H1 (cell line): ENCODE measurements around the gene LY86. TPM values are rescaled to one million over a fixed set of nuclear protein-coding genes. Genes with fewer than 3 reads are reported as not detected.

ENCODE experiments used
- CTCF ChIA-PET: fragments of 300-600 bp; sonication (Branson Sonifier 250); formaldehyde crosslinking; loops from one replicate; lab custom pipeline; 2021; ENCODE audit not compliant: partially characterized antibody; lab: Charles Lee
- POLR2A ChIA-PET: fragments of 300-600 bp; sonication (Branson Sonifier 250); formaldehyde crosslinking; loops from one replicate; lab custom pipeline; 2021; ENCODE audit warnings: inconsistent platforms; ENCODE audit not compliant: partially characterized antibody; lab: Charles Lee
- DNase-seq, 2 experiments: peaks; one replicate each; pipeline versions ENCODE4 v3.0.0 to v3.0.0-alpha.2; 2010 to 2022; ENCODE audit warnings: low spot score in 2 of 2, low read depth in 1 of 2, mixed read lengths in 1 of 2
- FAIRE-seq: peaks from 2 replicates; lab custom pipeline; 2011; peaks lifted over from hg19 to GRCh38; lab: Jason Lieb, UNC
- H2AFZ ChIP-seq: 2 replicates; pipeline ENCODE4 v1.8.1; 2012; ENCODE audit warnings: low read length, inconsistent platforms
- H2AK5ac ChIP-seq: 2 replicates; pipeline ENCODE4 v1.6.1; 2013; ENCODE audit warnings: low read depth, low read length
- H2BK120ac ChIP-seq: replicated peaks from 2 replicates; pipeline ENCODE3; 2013; ENCODE audit warnings: low read depth, low read length, inconsistent platforms
- H2BK12ac ChIP-seq: 2 replicates; pipeline ENCODE4 v1.6.1; 2013; ENCODE audit warnings: low read depth, low read length
- H2BK15ac ChIP-seq: 2 replicates; pipeline ENCODE4 v1.6.1; 2013; ENCODE audit warnings: low read length
- H2BK20ac ChIP-seq: 2 replicates; pipeline ENCODE4 v1.6.1; 2013; ENCODE audit warnings: low read length
- H2BK5ac ChIP-seq: 2 replicates; pipeline ENCODE4 v1.6.1; 2013; ENCODE audit warnings: low read depth, low read length
- H3K14ac ChIP-seq: 2 replicates; pipeline ENCODE4 v1.6.1; 2013; ENCODE audit warnings: inconsistent platforms; ENCODE audit not compliant: insufficient read length
- H3K18ac ChIP-seq: 2 replicates; pipeline ENCODE4 v1.6.1; 2013; ENCODE audit warnings: low read length; ENCODE audit errors: extremely low read depth
- H3K23ac ChIP-seq: 2 replicates; pipeline ENCODE4 v1.6.1; 2013; ENCODE audit warnings: inconsistent platforms; ENCODE audit not compliant: insufficient read length
- H3K23me2 ChIP-seq: 2 replicates; pipeline ENCODE4 v1.6.1; 2013; ENCODE audit warnings: low read depth, low read length
- H3K27ac ChIP-seq: 2 replicates; pipeline ENCODE4 v1.6.1; 2011; ENCODE audit warnings: low read depth, low read length, inconsistent platforms
- H3K27me3 ChIP-seq, 4 experiments: replicated peaks in 1 of 4; 1 replicate in 1 of 4; 2 replicates in 3 of 4; pipeline versions ENCODE4 v1.6.1 to v1.8.1; 2011 to 2013; ENCODE audit warnings: low read length in 3 of 4, mild to moderate bottlenecking in 3 of 4, inconsistent platforms in 2 of 4, mixed read lengths in 2 of 4, moderate library complexity in 1 of 4; ENCODE audit not compliant: control insufficient read depth in 3 of 4, insufficient read depth in 3 of 4; ENCODE audit errors: extremely low read depth in 1 of 4
- H3K36me3 ChIP-seq, 4 experiments: 2 replicates each; pipeline versions ENCODE4 v1.6.1 to v1.8.1; 2011 to 2013; ENCODE audit warnings: mild to moderate bottlenecking in 4 of 4, low read length in 3 of 4, moderate library complexity in 2 of 4, control low read depth in 1 of 4, inconsistent platforms in 1 of 4; ENCODE audit not compliant: insufficient read depth in 4 of 4, control insufficient read depth in 2 of 4
- H3K4ac ChIP-seq: replicated peaks from 2 replicates; pipeline ENCODE3; 2013; ENCODE audit warnings: low read length, low read depth, mixed read lengths, inconsistent platforms; ENCODE audit not compliant: insufficient read length
- H3K4me1 ChIP-seq, 4 experiments: replicated peaks in 1 of 4; 1 replicate in 1 of 4; 2 replicates in 3 of 4; pipeline versions ENCODE4 v1.6.1 to v1.8.1; 2011 to 2013; ENCODE audit warnings: low read length in 3 of 4, inconsistent platforms in 2 of 4, mixed read lengths in 1 of 4; ENCODE audit not compliant: insufficient read depth in 4 of 4, control insufficient read depth in 3 of 4
- H3K4me2 ChIP-seq, 2 experiments: 2 replicates each; pipeline versions ENCODE4 v1.6.1 to v1.8.1; 2011 to 2013; ENCODE audit warnings: low read depth in 2 of 2, low read length in 2 of 2, control low read depth in 1 of 2, inconsistent platforms in 1 of 2, mild to moderate bottlenecking in 1 of 2; ENCODE audit not compliant: insufficient read depth in 1 of 2
- H3K4me3 ChIP-seq, 4 experiments: fragments of 200-600, 300-600 bp in 1 of 4; sonication (generic), shearing (Covaris generic), sonication (Bioruptor Twin) in 1 of 4; 2 replicates each; pipeline versions ENCODE4 v1.5.1 to v1.8.1; 2011 to 2016; ENCODE audit warnings: low read length in 4 of 4, low read depth in 3 of 4, control low read depth in 2 of 4, inconsistent platforms in 2 of 4, mild to moderate bottlenecking in 2 of 4, mixed read lengths in 1 of 4, moderate library complexity in 1 of 4; ENCODE audit not compliant: insufficient read depth in 2 of 4; ENCODE audit errors: extremely low read depth in 1 of 4
- H3K56ac ChIP-seq: replicated peaks from 2 replicates; pipeline ENCODE3; 2013; ENCODE audit warnings: low read depth, mild to moderate bottlenecking, mixed read lengths, low read length, inconsistent platforms; ENCODE audit not compliant: insufficient read length
- H3K79me1 ChIP-seq: 2 replicates; pipeline ENCODE4 v1.6.1; 2013; ENCODE audit warnings: low read depth, low read length, control low read depth
- H3K79me2 ChIP-seq, 2 experiments: 2 replicates each; pipeline versions ENCODE4 v1.6.1 to v1.8.1; 2012 to 2013; ENCODE audit warnings: low read length in 2 of 2, mild to moderate bottlenecking in 2 of 2, inconsistent platforms in 1 of 2; ENCODE audit not compliant: insufficient read depth in 2 of 2, control insufficient read depth in 1 of 2
- H3K9ac ChIP-seq, 4 experiments: replicated peaks in 1 of 4; 1 replicate in 1 of 4; 2 replicates in 3 of 4; pipeline versions ENCODE4 v1.6.1 to v1.8.1; 2011 to 2013; ENCODE audit warnings: low read depth in 3 of 4, low read length in 3 of 4, control low read depth in 2 of 4, mild to moderate bottlenecking in 2 of 4, moderate library complexity in 2 of 4, inconsistent platforms in 1 of 4; ENCODE audit errors: extremely low read depth in 1 of 4
- H3K9me3 ChIP-seq, 2 experiments: 2 replicates each; pipeline versions ENCODE4 v1.6.1 to v1.8.1; 2012 to 2013; ENCODE audit warnings: mild to moderate bottlenecking in 2 of 2, moderate library complexity in 2 of 2, control low read depth in 1 of 2, inconsistent platforms in 1 of 2, low read depth in 1 of 2, low read length in 1 of 2, mixed read lengths in 1 of 2; ENCODE audit not compliant: insufficient read depth in 2 of 2
- H4K20me1 ChIP-seq, 2 experiments: replicated peaks in 1 of 2; 2 replicates each; pipeline versions ENCODE3 to v1.8.1; 2011 to 2013; ENCODE audit warnings: inconsistent platforms in 2 of 2, low read length in 2 of 2, mild to moderate bottlenecking in 1 of 2; ENCODE audit not compliant: insufficient read depth in 2 of 2, control insufficient read depth in 1 of 2
- H4K5ac ChIP-seq: 2 replicates; pipeline ENCODE4 v1.6.1; 2013; ENCODE audit warnings: low read length, low read depth, mixed read lengths, inconsistent platforms; ENCODE audit not compliant: insufficient read length
- H4K8ac ChIP-seq: 2 replicates; pipeline ENCODE4 v1.8.0; 2013; ENCODE audit warnings: mild to moderate bottlenecking, moderate library complexity, low read length, inconsistent platforms; ENCODE audit not compliant: insufficient read depth; ENCODE audit errors: extremely low read depth
- H4K91ac ChIP-seq: replicated peaks from 2 replicates; pipeline ENCODE3; 2013; ENCODE audit warnings: low read length, mixed read lengths, inconsistent platforms; ENCODE audit not compliant: insufficient read length
- WGBS, 2 experiments: shearing (Covaris generic) in 1 of 2; methylation state at CpG; one replicate each; pipeline versions ENCODE4 v1.1.6 to v1.1.7; 2013 to 2015; ENCODE audit warnings: low lambda C conversion rate in 2 of 2, mixed read lengths in 2 of 2, inconsistent platforms in 1 of 2, low coverage in 1 of 2, missing lambda C conversion rate in 1 of 2; ENCODE audit not compliant: insufficient replicate concordance in 2 of 2, insufficient coverage in 1 of 2, insufficient read length in 1 of 2; ENCODE audit errors: extremely low coverage in 1 of 2, missing lambda C conversion rate in 1 of 2; 5-methylcytosine and 5-hydroxymethylcytosine counted together
- polyA plus RNA-seq, 7 experiments: library from polyadenylated mRNA; depleted of rRNA in 3 of 7; stranded (reverse) in 5 of 7; unstranded in 2 of 7; fragments of >200 nt in 5 of 7; fragments of 200-250 nt in 2 of 7; gene quantifications; 1 replicate in 5 of 7; 2 replicates in 1 of 7; 4 replicates in 1 of 7; pipeline versions ENCODE4 v1.2.1 to v1.2.3, GENCODE V29; 2011 to 2013; ENCODE audit warnings: missing spikeins in 2 of 7, mixed read lengths in 2 of 7
- total RNA-seq: library from RNA; stranded (reverse); fragmentation: NEBNext Ultra II Directional; extraction: Animal tissue kit (Norgen Biotek cat#: 25700); gene quantifications from 2 replicates; pipeline ENCODE4 v1.2.1, GENCODE V29; 2021

The LY86 gene
- total and polyA plus RNA-seq, 2 of the 8 experiments (the other 6 are each of a cell fraction or from before 2014, with no cell fraction given): not detected

DNA sequence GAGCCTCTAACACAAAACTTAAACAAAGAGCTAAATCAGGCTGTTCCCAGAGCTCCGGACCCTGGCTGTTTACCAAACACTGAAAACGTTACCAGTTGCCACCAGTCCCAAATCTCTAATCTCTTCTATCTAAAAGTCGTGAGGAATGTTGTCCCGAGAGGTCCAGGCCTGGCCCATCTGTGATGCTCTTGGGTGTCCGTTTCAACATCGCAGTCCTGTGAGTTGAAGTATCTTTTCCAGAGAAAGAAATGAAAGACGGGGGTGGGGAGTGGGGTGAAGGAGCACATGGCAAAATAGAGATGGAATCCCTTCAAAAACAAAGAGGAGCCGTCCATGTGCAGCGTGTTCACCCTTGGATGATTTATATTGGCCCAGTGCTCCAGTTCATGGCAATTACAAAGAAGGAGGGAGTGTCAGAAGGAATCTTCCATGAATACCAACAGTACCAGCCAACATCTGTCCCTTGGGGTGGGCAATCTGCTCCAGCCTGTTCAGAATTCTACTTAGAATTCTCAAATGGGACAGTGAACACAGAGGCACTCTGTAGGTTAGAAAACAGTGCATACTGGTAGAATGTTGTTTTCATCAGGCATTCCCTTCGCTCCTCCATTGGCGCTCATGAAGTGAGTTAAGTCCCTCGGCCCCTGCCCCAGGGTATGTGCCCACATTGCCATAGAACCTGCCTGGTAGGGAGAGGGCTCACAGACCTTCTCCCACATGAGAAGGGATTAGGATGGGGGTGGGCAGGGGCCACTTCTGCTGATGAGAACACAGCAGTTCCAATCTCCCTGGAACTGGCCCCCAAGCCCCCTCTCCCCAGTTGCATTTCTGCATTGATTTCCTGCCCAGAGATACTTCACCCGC, 112.1 kb downstream of the LY86 start:
- WGBS, 2 experiments: 92% methylated on average over 12 of the region's 13 CpGs; no CpG with 5 or more reads in 1 of the 2 experiments
- Histone ChIP-seq H4K5ac (no peak overlapping the region), H2BK20ac (no peak overlapping the region), H3K9ac (no peak overlapping the region), H3K79me2 (no peaks in the 10 kb centered on the region), H2BK120ac (no peak overlapping the region), H2AFZ (0 out of 2 replicates have a peak overlapping the region, but pooled peaks have one; percentile 67), H3K4me2 (no peak overlapping the region), H3K36me3 (no peaks in the 10 kb centered on the region), H4K91ac (no peak overlapping the region), H4K8ac (no peak overlapping the region), H2BK12ac (0 out of 2 replicates have a peak overlapping the region, but pooled peaks have one; percentile 3), H2BK15ac (no peak overlapping the region), H3K23me2 (no peaks in the 10 kb centered on the region), H2BK5ac (no peak overlapping the region), H3K56ac (no peak overlapping the region), H3K14ac (no peak overlapping the region), H3K27me3 (no peaks in the 10 kb centered on the region; a peak in 1 of 7 replicates), H3K79me1 (no peaks in the 10 kb centered on the region), H3K4me3 (no peak overlapping the region), H3K9me3 (no peaks in the 10 kb centered on the region), H3K4ac (no peak overlapping the region), H3K18ac (no peak overlapping the region), H3K4me1 (peaks cover 5 to 13% (median 9%) of the 10 kb centered on the region in 4 experiments), H3K23ac (no peak overlapping the region), H4K20me1 (no peaks in the 10 kb centered on the region), H2AK5ac (no peak overlapping the region), H3K27ac (no peak overlapping the region)
- ChIA-PET POLR2A (no interaction called here), CTCF (interaction anchor here (1.0 to 2.8 kb wide), 10 partner anchors 9 to 59 kb away, joined by 3 to 21 read pairs (median 5); no protein-coding TSS in a partner anchor)
- FAIRE-seq (no peak), DNase-seq (no peak)
